Measurements from ENCODE around the gene CLEC2B.
A peak's percentile ranks its signal among the peaks of the same experiment; 100 is the strongest.
"Not testable (repeated sequence)": the region's sequence is repeated elsewhere in the genome, so short reads cannot be mapped to it uniquely, and the experiment has no call there.

Gene CLEC2B

DNA sequence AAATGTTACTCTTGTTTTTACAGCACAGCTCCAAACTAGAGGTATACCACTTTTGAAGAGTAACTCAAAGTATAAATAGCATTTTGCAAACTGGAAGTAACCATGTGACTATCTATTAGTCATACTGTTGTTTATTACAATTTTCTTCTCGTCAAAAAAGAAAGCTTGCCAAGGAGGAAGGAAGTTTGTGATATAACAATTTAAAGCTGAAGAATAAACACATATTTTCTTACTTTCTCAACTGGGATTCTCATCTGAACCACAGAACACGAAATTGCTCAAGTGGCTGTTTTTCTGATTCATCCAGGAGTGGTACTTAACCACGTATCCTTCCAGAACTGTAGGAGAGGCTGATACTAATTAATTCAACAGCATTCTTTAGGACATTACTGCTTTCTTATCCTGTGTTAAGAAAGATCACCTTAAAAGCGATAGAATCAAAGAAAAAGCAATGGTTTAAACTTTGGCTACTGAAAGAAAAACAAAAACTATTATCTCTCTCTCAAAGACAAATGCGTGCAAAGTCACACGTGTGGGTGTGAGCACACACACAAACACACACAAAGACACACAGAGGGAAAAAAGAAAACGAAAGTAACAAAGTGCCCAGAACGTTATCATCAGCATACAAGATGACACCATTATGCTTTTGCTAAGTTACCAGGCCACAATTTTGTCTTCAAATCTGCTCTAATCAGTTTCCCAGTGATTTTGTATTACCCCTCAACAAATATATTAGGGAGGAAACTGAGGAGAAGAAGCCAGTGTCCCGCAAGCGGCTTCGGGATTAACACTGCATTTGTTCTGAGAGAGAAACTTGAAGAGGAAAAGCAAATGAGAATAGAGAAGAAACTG lies at the start of gene CLEC2B:
Gene CLEC2B (minus strand): TSS at position 48 of the 855 bp plus-strand sequence.
- peak; percentile 97 for DNase-seq

GRCh38 chr12:9911708-9912107 lies 42.6 kb upstream of the CLEC2B start:
- DNase-seq: no peak

DNA sequence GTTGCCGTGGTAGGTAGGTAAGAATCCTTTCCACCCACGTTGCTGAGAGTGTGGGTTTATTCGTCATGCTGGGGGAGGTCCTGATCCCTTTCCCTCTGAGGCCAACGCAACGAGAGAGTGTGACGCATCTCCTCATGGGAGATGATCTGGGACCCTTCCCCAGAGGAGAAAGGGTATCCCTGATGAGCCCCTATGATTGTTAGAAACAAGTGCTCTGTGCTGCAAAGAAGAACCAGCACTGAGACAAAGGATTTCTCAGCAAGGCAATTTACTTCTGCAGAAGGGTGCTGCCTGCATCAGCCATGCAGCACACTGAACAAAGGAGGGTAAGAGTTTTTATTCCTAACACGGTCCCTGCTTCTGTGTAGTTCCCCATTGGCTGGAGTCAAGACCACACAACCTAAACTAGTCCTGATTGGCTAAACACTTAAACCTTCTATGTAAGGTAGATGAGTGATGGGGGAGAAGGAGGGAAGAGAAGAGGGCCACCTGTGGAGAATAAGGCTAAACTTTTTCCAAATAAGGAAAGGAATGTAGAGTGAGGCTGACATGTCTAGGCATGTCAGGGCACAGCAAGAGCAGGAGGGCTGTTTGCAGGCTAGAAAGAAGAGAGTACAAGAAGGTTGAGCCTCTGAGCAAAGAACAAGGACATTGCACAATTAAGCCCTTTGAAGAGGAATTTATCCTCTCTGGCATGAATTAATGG lies 41.7 kb upstream of the CLEC2B start:
- peak; percentile 28 for DNase-seq

- no peak for DNase-seq
Observed at GRCh38 chr12:9909724-9910123, 40.6 kb upstream of the CLEC2B start.

- DNase-seq: no peak
Observed at GRCh38 chr12:9908350-9908749, 39.2 kb upstream of the CLEC2B start.

GRCh38 chr12:9907769-9908168 lies 38.6 kb upstream of the CLEC2B start:
- no peak for DNase-seq

DNA sequence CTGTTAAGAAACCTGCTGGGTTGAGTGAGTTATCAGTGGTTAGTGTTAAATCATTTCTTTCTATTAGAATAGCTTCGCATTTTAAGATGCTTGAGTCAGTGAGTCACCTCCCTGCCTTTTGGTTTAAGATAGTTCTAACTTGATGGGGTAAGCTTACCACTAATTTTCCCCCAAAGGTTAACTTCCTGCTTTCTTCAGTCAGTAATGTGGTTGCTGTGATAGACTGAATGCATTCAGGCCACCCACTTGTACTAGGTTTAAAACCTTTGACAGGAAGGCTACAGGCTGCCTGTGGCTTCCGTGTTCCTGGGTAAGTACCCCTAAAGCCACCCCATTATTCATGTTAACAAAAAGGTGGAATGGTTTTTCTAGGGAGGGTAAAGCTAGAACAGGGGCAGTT lies 37.7 kb upstream of the CLEC2B start:
- no peak for DNase-seq

GRCh38 chr12:9902539-9903228 lies 33.5 kb upstream of the CLEC2B start:
- no peak for DNase-seq

DNA sequence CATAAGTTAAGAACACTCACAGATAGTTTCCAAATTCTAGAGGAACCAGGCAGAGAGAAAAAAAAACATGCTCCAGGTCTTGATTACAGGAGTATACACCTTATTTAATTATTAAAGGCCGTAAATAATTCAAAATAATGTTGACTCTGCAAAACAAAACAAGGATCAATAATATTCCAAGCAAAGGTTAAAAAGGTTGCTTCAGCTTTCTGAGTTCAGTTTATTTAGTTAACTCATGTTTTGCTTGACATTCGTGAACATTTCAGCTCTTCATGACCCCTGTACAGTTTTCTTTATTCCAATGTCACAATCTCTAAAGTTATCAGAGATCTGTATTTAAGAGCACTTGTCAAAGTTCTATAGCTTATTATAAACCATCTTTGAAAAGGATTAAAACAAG lies 31.8 kb upstream of the CLEC2B start:
- DNase-seq: no peak

DNA sequence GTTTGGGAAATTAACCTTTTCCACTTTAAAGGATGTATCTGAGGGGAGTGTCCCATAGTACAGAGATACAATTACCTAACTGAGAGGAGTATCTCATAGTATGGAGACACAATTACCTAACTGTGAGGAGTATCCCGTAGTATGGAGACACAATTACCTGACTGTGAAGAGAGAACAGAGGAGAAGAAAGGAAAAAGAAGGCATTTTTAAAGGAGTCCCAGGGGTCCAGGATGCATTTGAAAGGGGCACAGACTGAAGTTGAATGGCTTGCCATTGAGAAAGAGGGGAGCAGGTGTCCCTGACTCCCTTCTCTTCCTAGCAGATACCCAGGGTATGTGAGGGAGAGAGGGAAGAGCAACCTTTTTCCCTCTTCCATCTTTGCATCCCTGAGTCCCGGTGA lies 30.1 kb upstream of the CLEC2B start:
- DNase-seq: no peak

DNA sequence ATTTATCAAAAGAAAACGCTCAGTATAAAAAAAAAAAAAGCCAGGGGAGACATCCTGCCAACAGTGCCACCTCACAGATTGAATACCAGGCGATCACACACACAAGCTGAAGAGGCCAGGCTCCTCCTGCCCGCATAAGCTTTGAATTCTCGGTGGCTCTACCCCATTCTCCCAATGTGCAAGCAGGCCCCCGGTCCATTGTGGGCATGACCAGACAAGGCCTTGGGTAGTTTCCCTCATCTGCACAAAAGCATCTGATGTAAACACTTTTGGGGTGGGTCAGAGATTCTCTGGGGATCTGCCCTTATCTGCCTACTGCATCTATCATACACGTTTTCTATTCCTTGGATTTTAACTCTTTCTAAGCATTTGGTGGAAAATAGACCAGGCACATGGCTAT lies 28.4 kb upstream of the CLEC2B start:
- no peak for DNase-seq

- DNase-seq: no peak
Observed at GRCh38 chr12:9895215-9895971, 26.2 kb upstream of the CLEC2B start.

DNA sequence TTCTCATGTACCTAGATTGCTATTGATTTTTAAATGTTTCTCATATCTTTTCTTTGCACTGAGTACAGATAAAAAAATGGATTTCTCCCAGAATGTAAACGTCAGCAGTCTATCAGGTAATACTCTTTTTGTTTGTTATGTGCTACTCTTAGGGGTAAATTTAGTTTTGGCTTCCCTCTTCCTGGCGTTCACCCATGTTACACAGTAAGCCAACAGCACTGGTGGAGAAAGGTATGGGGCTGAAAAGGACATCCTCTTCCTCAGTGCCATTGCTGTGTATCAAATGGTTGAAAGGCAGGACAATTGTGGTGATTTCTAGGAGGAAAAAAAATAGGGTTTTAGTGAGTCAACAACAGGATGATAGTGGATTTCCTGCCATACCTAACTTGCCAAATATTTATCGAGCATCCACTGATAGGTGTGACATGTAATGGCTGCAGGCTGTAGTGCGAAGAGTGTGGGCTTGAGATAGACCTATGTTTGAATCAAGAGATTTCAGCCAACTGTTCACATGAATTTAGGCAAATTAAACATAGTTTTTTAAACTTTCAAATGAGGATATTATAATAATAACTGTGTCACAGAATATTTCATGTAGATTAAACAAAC lies 19.6 kb upstream of the CLEC2B start:
- DNase-seq: no peak

- no peak for DNase-seq
Observed at GRCh38 chr12:9883175-9883574, 14.0 kb upstream of the CLEC2B start.

DNA sequence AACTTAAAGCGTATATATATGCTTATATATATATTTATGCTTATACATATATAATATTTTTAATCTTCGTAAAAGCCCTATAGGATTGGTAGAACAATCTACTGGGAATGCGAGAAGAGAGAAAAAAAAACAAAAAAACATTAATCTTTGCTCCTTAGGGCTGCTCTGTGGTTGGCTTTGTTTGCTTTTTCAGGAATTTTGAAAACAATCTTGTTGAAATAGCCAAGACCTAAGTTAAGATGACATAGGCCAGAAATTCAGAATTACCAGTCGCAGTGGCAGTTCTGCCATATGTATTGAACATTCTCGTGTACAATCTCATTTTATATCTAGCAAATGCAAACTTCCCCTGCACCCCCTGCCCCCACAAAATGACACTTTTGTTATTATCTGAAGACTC lies 12.8 kb upstream of the CLEC2B start:
- DNase-seq: no peak

DNA sequence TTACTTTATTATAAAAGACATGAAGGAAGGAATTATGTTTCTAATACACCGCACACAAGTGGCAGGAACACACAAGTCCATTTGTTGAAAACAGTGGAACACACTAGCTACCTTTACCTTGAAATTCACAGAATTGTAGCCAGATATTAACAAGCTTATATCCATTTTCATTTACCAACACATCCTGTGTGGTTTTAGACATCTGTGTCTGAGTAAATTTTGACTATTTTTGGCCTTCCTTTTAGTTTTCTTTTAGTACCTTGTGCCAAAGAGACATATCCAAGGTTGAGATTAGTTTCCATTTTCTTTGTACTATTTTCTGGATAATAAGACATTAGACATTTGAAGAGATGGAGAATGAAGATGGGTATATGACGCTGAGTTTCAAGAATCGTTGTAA lies 12.1 kb upstream of the CLEC2B start, which contains the start of gene KLRF2:
Gene KLRF2 (plus strand): TSS at position 244 of the 400 bp plus-strand sequence. CDS start 107 bp downstream, at position 351.
- no peak for DNase-seq

DNA sequence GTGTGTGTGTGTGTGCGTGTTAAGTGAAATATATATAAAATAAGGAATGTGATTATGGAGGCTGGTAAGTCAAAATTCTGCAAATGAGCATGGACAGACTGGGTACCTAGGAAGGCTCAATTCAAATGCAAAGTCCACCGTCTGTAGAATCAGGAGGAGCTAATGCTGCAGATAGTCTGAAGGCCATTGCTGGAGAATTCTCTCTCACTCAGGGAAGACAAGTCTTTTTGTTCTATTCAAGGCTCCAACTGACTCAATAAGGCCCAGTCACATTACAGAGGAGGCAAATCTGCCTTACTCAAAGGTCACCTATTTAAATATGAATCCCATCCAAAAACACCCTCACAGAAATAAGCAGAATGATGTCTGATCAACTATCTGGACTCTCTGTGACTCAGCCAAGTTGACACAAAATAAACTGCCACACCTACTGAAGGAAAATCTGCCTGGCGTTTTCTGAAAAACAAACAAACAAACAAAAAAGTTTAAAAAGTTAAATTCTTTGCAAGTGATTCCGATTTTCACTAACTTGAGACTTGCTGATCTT lies 11.5 kb upstream of the CLEC2B start:
- DNase-seq: no peak

GRCh38 chr12:9876120-9876519 lies 7.0 kb upstream of the CLEC2B start:
- not testable (repeated sequence) for DNase-seq

DNA sequence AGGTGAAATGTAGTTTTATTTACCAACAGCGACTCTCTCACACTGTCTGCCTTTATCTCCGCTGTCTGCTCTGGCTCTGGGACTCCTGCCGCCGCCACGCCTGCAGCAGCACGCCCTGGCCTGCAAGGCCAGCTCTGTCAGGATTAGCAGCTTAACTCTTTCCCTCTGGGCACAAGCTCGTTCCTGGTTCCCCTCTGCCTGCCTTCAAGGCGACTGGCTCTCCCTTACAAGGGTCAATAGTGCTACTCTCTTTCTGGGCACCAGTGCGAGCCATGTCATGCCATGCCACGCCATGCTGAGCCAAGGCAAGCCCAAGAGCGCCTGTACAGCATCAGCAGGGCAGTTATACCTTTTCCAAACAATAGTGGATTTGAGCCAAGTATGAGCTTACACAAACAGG lies 3.6 kb upstream of the CLEC2B start:
- no peak for DNase-seq

- no peak for DNase-seq
Observed at GRCh38 chr12:9872162-9872561, 3.0 kb upstream of the CLEC2B start.

DNA sequence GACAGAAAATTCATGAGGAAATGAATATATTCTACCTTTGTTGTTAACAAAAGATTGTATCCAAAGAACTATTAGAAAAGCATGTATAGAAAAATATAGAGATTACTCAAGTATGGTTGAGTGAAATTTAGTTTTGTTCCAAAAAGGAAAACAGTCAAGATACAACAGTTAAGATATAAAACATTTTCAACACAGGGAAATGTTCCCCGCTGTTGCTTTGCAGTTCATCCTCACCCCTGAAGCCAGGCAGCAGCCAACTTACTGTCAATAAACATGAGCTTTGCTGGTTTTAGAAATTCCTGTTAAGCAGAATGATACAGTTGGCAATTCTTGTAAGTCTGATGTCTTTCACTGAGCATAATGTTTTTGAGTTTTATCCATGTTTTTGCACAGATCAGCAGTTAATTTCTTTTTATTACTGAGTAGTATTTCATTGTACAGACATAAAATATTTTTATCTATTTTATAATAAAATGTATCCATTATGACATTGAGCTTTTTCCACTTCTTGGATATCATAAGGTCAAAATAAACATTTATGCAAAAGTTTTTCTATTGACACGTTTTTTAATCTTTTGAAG lies 1.2 kb upstream of the CLEC2B start:
- DNase-seq: peak; percentile 35

- DNase-seq: no peak
Observed at GRCh38 chr12:9868951-9869306, 225 bp downstream of the CLEC2B start.
